HL-60 (cell line): ENCODE measurements around the gene THSD7B.

Source experiments
- DNase-seq, 2 experiments: peaks; one replicate each; pipeline ENCODE4 v3.0.0-alpha.2; 2010 to 2020; ENCODE audit warnings: low read depth in 1 of 2, low spot score in 1 of 2
- H3K27ac ChIP-seq: fragments of 250-450 bp; sonication (Bioruptor Pico); replicated peaks from 2 replicates; pipeline ENCODE4 v1.5.1; 2020; ENCODE audit warnings: mild to moderate bottlenecking, moderate library complexity
- H3K27me3 ChIP-seq: fragments of 250-450 bp; sonication (Bioruptor Pico); 2 replicates; pipeline ENCODE4 v1.5.1; 2021; ENCODE audit warnings: mild to moderate bottlenecking, moderate library complexity; ENCODE audit not compliant: insufficient read depth, poor library complexity, severe bottlenecking
- H3K4me3 ChIP-seq: replicated peaks from 2 replicates; pipeline ENCODE4 v1.5.1; 2011; ENCODE audit warnings: mild to moderate bottlenecking, control low read depth, low read length; ENCODE audit not compliant: insufficient read depth
- CTCF ChIP-seq: IDR thresholded peaks from one replicate; pipeline ENCODE4 v1.5.1; 2011; ENCODE audit warnings: low read length, control low read depth, inconsistent platforms; ENCODE audit not compliant: insufficient read depth
- GABPA ChIP-seq: IDR thresholded peaks from 2 replicates; pipeline ENCODE4 v1.6.1; 2012; ENCODE audit warnings: low read depth
- POLR2AphosphoS5 ChIP-seq: IDR thresholded peaks from 2 replicates; pipeline ENCODE4 v1.6.1; 2012; ENCODE audit warnings: low read depth
- REST ChIP-seq: IDR thresholded peaks from 2 replicates; pipeline ENCODE4 v1.6.1; 2012; ENCODE audit warnings: low read depth; ENCODE audit not compliant: insufficient replicate concordance
- SPI1 ChIP-seq: IDR thresholded peaks from 2 replicates; pipeline ENCODE4 v1.6.1; 2012; ENCODE audit warnings: low read depth, mild to moderate bottlenecking, borderline replicate concordance

Gene THSD7B

GRCh38 chr2:137357634-137358033, 592.3 kb downstream of the THSD7B start:
- no peak for DNase-seq
- no peaks in the 10 kb centered on the region for H3K27me3 ChIP-seq
- H3K4me3 ChIP-seq, result no peak overlapping the region
- TF ChIP-seq POLR2AphosphoS5 (no peak), GABPA (no peak), REST (no peak), SPI1 (no peak), CTCF (no peak)
- no peak overlapping the region for H3K27ac ChIP-seq

GRCh38 chr2:137367361-137367760, 602.0 kb downstream of the THSD7B start:
- Histone ChIP-seq H3K27me3 (no peaks in the 10 kb centered on the region), H3K27ac (no peak overlapping the region), H3K4me3 (no peak overlapping the region)
- DNase-seq, result no peak
- no peak for TF ChIP-seq POLR2AphosphoS5
- no peak for TF ChIP-seq SPI1
- no peak for TF ChIP-seq GABPA
- TF ChIP-seq CTCF, result no peak
- TF ChIP-seq REST, result no peak

GRCh38 chr2:137369106-137369505, 603.8 kb downstream of the THSD7B start:
- TF ChIP-seq CTCF (no peak), POLR2AphosphoS5 (no peak), REST (no peak), GABPA (no peak), SPI1 (no peak)
- Histone ChIP-seq H3K4me3 (no peak overlapping the region), H3K27ac (no peak overlapping the region), H3K27me3 (no peaks in the 10 kb centered on the region)
- no peak for DNase-seq
